Stimulated activated CD8-positive, alpha-beta memory T cell treated with anti-CD3 and anti-CD28 coated beads, Interleukin-7, amount 100 ng/mL, for 24 hours (primary cell): ENCODE measurements around the gene ATF4.
A peak's percentile ranks its signal among the peaks of the same experiment; 100 is the strongest.
"Not testable (repeated sequence)": the region's sequence is repeated elsewhere in the genome, so short reads cannot be mapped to it uniquely, and the experiment has no call there.

Source experiments
- DNase-seq: peaks from one replicate; pipeline ENCODE4 v3.0.0-alpha.2; 2020; ENCODE audit warnings: low read depth

ATF4 gene

DNA sequence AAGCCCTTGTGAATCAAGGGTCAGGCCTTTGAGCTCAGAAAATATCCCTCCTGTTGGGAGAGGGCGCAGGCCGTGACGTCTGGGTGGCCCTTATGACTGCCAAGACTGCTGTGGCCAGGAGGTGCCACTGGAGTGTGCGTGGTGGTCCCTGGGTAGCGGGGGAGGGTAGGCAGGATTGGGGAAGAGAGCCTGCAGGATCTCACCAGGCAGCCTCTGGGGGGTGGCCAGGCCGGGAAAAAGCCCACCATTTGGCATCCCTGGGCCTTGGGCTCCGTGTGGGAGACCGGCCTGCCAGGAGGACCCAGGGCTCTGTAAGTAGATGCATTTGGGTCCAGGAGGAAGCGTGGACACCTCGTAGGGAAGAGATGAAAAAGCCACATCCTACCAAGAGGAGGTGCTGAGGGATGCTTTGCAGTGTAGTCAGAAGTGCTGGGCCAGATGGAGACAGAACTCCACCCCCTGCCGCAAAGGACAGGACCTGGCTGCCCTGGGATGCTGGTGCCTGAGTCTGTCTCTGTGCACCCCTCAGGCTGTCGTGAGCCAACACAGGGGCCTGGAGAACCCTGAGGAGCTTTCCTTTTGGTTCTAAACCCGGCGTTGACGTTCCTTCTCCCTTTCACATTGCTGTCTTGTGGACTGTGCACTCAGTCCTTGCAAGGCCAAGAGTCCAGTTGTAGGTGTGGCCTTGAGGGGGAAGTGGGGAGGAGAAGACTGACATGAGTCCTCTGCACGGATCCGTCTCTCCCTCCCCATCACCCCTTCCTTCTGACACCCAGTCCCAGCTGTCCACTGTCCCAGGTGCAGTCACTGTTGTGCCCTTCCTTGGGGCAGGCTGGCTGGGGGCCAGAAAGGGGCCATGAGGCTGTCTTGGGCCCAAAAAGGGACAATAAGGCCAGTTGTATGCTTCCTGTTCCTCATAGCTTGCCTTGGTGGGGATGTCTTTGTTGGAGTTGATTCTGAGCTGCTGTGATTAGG, 31.0 kb upstream of the ATF4 start:
- no peak for DNase-seq

DNA sequence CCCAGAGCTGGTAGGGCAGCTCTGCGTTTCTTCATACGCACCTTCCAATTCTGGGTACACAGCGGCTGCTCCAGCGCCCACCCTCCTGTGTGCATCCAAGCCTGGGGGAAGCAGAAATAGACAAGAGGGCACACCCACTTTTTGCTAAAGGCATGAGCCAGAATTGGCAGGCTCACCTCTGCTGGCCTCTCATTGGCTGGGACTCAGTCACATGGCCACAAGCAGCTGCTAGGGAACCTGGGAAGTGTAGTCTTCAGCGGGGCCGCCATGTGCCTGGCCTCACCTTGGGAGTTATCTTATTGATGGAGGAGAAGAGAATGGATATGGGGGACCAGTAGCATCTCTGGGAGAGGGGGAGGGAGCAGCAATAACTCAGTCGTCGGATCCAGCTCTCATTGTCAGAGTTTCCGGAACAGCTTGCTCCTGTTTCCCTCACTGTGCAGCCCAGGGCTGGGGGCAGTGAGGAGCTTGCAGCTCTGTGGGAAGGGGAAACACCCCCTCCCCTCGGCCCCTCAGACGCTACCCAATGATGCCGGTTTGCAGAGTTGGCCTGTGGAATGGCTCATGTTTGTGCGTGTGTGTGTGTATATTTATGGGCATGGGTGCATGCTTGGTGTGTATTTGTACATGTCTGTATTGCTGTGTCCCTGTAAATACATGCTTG, 30.1 kb upstream of the ATF4 start:
- DNase-seq: peak; percentile 53

DNA sequence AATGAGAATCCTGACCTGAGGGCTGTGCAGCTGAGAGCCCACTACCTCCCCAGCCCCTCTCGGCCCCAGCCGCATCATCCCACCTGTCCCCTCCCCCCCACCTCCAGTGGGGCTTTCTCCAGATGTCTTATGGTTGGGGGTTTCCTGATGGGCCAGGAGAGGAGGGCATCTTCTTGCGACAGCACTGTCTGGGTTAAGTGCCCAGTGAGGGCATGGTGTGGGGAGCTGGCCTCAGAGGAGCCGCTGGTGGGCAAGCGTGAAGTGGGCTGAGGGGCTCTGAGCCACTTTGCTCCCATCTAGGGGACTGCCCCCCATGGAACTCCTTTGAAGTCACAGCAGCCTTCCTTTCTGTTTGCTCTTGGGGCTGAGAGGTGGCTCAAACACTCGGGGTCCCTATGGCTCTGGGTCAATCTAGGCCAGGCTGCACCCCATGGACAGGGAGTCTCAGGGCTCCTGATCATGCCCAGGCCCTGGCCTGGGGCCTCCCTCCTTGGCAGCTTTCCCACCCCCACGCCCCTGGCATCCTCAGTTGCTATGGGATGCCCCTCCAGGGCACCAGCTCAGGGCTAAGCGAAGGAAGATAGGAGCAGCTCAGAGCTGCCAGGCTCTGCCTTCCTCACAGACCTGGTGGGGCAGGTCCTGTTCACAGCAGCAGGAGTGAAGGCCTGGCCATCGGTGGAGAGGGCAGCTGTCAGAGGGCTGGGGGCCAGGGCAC, 29.2 kb upstream of the ATF4 start:
- DNase-seq: no peak

DNA sequence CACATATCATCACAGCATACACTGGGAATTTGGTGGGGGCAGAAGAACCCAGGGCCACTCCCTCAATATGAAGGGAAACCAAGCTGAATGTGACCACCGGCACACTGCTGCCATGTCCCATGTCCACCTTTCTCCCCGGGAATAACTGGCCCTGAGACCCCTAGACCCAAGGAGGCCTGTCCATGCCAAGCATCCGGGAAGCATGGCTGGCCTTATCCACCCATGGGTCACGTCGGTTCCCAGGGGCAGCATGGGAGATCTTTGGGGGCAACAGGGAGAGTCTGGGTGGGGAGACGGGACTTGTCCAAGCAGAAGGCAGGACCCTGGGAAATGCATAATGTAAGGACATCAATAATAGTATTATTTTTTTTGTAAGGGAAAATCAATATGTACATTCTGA, 28.7 kb upstream of the ATF4 start:
- DNase-seq: no peak

DNA sequence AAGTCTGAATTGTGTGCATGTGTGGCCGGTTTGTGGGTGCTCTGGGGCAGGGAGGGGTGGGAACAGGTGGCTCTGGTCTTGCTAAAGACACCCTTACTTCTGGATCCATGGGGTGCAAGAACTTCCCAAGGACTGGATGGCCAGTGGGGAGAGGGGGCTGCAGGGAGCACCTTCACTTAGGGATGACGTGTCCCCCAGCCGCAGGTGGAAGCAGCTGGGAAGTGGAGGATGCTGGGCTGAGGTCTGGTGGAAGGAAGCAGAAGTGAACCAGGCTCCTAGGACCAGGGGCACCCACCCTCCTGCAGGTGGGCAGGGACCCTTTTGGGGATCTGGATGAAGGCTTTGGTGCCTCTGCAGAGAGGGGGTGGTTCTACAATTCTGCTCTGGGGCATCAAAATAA, 28.2 kb upstream of the ATF4 start:
- DNase-seq: no peak

DNA sequence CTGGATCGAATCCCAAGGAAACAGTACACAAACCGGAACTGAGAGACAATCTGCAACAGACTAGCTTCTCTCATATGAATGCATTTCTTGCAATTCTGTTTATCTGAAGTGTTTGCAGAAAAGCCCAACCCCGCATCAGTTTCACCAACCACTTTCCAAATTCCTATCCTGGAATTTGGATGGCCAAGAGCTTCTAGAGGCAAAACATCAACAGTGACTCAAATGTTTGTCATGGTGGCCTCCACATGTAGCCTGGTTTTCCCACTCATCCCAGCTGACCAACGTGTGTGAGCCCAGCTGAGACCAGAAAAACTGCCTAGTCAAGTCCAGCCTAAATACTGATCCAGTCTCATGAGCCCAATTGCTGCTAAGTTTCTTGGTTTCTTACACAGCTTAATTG, 26.6 kb upstream of the ATF4 start:
- DNase-seq: no peak

DNA sequence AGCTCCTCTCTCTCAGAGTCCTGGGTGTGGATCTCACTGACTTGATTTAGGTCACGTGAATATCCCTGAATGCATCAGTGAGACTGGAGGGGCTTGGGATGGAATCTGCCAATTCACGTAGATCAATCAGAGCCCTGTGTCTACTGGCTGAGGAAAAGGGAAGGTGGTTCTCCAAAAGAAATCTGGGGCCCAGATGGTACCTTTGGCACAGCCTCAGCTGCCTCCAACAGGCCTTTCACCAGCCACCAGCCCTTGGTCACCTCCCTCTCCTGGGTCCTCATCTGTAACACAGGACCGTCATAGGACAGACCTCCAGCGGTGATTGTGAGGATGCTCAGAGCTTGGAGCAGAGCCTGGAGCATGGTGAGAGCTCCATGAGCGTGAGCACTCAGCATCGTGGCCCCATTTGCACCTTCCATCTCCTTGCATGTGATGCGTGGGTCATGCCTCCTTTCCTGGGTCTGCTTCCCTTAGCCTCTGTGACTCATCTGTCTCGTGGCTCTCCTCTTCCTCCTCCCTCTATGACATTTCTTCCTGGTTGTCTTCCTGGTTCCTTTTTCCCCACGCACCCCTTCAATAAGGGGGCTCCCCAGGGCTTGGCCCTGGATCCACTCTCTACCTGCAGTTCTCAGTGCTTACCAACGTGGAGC, 25.8 kb upstream of the ATF4 start:
- DNase-seq: no peak

DNA sequence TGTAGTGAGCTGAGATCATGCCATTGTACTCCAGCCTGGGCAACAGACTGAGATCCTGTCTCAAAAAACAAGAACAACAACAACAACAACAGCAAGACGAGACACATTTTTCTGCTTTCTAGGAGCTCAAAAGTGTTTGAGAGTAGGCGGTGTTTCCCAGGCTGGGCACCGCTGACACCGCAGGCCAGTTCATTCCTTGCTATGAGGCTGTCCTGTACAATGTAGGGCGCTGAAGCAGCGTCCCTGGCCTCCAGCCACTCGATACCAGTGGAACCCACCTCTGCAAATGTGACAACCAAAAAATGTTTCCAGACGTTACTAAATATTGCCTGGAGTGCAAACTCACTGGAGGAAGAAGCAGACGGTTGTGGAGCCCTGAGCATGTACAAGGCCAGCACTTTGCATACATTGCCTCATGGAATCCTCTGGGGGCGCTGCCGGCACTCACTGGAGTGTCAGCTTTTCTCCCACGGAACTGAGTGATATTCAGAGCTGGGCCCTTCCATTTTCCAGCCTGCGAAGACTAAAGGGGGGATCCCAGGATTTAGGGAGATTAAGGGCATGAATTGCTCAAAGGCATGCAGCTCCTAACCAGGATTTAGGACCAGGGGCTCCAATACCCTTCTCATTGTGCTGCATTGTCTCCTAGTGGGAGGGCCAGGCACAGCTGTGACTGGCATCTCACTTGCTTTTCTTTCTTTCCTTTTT, 24.1 kb upstream of the ATF4 start:
- no peak for DNase-seq

DNA sequence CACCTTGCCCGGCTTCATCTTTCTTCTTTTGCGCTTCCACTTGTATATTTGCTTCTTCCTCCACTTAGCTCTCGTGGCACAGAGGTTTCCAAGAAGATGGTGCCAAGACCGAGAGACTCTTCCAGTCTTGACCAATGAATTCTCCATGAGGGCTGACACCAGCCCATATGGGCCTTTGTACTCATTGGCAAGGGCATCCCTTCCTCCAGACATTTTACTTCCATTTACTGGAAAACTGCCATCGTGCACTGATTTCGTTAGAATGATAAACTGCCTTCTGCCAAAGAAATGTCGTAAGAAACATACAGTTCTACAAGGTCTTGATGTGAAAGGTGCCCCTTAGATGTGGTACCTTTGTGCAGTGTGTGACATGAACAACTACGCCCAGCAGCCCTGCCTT, 22.9 kb upstream of the ATF4 start:
- no peak for DNase-seq

DNA sequence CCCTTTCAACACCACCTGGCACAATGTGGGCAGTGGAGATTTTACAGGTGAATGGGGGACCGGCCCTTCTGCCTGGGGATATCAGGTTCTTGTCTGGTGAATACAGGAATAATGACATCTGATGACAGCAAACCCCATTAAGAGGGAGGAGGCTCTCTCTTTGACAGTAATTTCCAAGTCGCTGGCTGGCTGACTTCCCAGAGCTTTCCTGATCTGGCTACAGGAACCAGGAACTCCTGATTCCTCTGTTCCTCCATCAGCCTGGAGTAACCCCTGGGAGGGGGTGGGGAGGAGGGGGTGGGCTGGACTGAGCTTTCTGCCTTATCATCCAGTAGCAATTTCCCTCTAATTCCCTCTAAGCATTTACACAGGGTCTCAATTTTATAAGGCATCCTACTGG, 22.0 kb upstream of the ATF4 start:
- no peak for DNase-seq

DNA sequence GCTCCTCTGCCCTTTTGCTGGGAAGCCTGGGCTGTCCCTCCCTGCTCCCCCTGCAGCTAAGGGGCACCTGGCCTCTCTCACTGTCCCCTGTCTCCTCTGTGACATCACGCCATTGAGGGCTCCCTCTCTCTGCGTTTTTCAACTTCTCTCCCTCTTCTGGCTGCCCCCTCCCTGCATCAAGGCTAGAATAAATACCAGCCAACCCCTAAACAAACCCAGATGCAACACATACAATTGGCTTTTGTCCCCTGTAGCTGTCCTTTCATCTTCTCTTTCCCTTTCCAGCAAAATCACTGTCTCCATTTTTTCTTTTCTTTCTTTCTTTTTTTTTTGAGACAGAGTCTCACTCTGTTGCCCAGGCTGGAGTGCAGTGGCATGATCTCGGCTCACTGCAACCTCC, 21.6 kb upstream of the ATF4 start:
- DNase-seq: no peak

DNA sequence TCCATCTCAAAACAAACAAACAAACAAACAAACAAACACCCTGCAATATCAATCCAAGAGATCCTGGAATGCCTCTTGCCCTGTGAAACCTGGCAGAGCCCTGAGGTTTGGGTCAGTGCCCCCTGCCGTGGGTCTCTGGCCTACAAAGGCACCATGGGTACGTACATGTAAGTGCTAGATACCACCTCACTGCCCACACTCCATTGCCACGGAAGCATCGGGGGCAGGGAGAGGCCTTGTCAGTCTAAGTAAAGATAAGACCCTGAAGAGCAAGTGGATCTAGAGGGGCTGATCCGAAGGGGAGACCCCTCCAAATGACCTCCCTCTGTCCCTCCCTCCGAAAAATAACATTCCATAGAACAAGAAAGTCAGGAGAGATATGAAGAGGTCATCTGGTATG, 20.3 kb upstream of the ATF4 start:
- no peak for DNase-seq

DNA sequence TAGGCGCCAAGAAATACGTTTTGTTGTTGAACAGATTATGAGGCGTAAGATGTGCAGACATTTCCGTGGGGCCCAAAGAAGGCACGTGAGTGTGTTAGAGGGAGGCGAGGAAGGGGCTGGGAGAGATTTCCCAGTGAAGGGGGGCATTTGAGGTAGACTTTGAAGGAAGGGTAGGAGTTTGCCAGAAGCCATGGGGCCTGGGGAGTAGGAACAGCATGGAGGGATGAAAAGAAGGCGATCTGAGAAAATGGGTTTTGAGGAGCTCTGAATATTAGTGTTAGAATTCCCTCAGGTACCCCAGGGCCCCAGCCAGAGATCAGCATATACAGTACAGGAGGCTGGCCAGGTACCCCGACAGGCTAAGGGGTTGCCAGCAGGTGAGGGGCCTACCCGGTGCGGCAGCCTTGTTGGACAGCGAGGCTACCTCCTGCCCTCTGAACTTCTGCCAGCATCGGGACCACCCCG, 18.7 kb upstream of the ATF4 start:
- DNase-seq: no peak

DNA sequence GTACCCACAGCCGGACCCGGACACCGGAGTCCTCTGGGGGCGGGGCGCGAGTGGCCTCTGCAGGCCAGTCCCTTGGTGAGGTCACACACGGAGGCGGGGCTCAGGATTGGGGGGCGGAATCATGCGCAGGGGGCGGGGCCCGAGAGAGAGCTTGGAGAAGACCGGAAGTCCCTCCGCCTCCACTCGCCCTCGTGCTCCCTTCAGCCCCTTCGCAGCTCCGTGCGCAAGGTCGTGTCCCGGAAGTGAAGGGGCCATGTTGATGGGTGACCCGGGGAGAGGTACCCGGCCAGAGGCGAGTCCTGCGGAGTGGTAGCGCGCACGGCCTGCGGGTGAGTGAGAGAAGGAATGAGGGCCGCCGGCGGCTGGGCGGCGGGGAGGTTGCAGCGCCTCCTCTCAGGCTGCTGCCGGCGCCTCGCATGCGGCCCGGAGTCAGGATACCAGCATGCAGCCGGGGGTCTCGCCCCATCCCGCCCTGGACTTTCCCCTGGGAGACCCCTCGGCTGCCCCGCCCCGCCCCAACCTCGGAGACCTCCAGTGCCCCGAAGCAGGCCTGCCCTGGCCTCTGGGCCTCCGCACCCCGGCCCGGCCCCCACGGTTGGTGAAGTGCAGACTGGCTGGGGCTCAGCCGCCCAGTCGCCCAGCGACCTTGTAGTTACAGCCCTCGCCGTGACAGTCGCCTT, 18.1 kb upstream of the ATF4 start, which contains the start of gene MIEF1:
Gene MIEF1, plus strand, starts transcription at position 182 of the 680 bp plus-strand sequence. CDS start 9,005 bp downstream, outside the sequence.
- peak; percentile 89 for DNase-seq

DNA sequence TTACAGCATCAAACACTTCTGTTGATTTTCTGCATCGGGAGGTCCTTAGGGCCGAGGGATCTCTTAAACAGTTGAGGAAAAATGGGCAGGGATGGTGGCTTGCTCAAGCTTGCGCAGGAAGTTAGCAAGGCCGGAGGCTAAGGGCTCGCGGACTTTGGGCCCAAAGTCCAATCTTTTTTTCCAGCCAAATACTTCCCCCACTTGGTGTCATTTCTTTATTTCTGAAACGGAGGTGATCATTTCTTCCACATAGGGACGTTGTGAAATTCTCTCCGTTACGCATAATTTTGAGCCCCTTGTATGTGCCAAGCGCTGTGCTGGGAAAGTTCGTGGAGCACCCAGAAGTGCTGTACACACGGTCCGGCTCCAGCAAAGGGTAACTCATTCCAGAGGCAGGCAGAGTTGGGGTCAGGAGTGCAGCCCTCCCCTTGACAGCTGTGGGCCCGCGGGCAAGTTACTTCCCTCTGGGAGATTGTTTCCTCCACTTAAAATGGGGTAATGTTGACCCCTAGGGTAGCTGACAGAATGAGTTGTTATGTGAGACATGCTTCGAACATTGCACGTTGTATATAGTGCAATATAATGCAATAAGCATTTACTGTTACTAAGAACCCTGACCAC, 17.5 kb upstream of the ATF4 start:
- no peak for DNase-seq

DNA sequence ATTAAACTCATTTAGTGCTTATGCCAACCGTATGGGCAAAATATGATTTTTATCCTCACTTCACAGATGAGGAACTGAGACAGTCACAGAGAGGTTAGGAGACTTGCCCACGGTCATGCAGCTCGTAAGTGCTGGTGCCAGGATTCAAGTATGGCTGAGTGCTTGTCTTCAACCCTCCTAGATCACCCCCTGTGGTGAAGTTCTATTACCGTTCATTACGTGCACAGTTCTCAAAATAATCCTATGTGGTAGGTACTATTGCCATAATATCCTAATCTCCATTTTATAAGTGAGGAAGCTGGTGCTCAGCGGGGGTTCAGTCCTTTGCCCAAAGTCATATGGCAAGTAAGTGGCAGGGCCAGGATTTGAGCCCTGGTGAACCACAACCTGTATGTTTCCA, 16.7 kb upstream of the ATF4 start:
- no peak for DNase-seq

DNA sequence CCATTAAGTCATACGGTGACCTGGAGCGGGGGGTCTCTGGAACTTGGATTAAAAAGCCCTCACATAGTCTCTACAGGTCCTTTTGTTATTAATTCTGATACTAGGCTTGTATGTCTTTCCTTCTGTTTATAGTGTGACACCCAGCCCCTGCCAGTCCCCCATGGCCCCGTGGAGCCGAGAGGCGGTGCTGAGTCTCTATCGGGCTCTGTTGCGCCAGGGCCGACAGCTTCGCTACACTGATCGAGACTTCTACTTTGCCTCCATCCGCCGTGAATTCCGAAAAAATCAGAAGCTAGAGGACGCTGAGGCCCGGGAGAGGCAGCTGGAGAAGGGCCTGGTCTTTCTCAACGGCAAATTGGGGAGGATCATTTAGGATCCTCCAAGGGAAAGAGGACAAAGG, 16.3 kb upstream of the ATF4 start:
- DNase-seq: no peak

DNA sequence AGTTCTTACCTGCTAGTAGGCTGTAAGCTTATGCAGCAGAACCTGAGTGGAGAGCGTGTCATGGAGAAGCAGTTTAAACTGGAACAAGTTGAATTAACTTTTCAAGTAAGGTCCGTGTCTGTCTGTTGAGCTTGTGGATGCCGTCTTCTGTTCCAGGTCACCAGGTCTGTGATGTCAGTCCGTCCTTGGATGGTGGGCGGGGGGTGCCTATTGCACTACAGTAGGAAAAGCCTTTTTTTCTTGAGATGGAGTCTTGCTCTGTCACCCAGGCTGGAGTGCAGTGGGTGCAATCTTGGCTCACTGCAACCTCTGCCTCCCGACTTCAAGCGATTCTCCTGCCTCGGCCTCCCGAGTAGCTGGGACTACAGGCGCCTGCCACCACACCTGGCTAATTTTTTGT, 13.3 kb upstream of the ATF4 start:
- not testable (repeated sequence) for DNase-seq

DNA sequence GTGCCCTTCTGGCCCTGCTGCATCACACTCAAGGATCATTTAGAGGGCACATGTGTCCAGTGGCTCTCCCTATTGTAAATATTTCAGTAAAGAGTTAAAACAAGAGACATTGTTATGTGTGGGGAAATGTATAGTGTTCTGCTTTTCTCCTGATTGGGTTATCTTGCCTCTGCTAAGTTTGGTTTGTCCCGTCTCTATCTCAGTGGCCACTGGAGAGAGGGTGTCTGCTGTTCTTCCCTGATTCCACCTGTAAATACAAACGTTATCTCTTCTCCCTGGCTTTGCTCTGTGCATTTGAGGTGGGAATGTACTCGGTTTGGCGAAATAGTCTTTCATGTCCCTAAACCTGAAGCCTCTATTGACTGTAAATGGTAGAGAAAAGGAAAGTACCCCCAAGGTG, 12.0 kb upstream of the ATF4 start:
- DNase-seq: no peak

DNA sequence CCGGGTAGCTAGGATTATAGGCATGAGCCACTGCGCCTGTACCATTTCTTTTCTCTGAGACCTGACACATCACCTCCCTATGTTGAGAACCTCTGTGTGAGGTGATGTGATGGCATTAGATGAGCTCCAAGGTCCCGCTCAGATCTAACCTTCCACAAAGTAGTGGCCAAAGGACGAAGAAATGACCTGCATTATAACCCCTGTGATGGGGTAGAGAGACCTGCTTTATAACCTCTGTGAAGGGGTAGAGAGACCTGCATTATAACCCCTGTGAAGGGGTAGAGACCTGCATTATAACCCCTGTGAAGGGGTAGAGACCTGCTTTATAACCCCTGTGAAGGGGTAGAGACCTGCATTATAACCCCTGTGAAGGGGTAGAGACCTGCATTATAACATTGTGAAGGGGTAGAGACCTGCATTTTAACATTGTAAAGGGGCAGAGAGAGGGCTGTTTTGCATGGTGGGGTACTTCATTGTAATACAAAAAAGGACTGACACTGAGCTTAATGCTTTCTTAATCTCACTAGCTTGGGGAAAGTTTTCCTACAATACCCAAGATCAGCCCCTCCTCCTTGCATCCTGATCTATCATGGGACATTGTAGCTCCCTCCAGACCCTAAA, 9.7 kb upstream of the ATF4 start:
- DNase-seq: no peak
